CD1c-positive myeloid dendritic cell (primary cell): Measurements from ENCODE around the gene UQCRC1.
"Not testable (repeated sequence)": the region's sequence is repeated elsewhere in the genome, so short reads cannot be mapped to it uniquely, and the experiment has no call there.

Experiments
- DNase-seq: peaks from one replicate; pipeline ENCODE4 v3.0.0-alpha.2; 2016; ENCODE audit errors: extremely low spot score

Gene UQCRC1

GRCh38 chr3:48555231-48555948 lies 54.1 kb downstream of the UQCRC1 start:
- DNase-seq = no peak

DNA sequence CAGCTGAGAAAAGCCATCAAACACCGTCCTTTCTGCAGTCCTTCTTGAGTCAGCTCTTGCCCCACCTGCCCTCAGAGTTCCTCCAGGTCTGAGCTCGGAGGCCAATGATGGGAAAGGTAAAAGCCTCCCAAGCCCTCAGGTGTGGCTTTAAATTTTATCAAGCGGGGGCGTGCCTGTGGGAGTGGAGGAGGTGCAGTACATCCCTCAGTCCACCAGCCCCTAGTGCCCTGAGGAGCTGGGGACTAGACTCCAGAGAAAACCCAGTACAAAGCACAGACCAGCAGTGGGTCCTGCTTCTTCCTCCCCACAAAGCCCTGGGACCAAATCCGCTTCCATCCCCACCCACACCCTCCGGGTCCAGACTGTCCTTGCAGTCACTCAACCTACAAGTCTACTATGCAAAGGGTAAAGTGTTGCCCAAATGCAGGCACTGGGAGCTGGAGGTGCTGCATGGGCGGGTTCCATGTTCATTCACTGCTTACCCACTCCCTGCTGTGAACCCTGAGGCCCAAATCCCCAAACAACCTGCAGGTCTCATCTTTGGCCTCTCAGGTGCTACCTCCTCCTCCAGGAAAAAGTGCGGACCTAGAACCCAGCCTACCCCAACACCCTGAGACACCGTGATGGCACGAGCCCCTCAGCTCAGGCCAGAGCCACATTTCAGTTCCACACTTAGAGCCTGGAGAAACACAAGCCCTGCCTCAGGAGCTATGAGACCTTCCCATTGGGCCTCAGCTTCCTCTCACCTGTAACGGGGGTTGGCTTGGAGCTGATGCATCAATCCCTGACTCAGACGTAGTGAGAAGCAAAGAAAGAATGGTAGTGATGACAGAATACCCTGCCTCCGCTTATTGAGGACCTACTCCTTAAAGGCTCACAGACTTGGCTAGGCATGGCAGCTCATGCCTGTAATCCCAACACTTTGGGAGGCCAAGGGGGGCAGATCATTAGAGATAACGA lies 55.3 kb downstream of the UQCRC1 start:
- no peak for DNase-seq

- DNase-seq = no peak
Measured at GRCh38 chr3:48553361-48553760, 56.1 kb downstream of the UQCRC1 start.

DNA sequence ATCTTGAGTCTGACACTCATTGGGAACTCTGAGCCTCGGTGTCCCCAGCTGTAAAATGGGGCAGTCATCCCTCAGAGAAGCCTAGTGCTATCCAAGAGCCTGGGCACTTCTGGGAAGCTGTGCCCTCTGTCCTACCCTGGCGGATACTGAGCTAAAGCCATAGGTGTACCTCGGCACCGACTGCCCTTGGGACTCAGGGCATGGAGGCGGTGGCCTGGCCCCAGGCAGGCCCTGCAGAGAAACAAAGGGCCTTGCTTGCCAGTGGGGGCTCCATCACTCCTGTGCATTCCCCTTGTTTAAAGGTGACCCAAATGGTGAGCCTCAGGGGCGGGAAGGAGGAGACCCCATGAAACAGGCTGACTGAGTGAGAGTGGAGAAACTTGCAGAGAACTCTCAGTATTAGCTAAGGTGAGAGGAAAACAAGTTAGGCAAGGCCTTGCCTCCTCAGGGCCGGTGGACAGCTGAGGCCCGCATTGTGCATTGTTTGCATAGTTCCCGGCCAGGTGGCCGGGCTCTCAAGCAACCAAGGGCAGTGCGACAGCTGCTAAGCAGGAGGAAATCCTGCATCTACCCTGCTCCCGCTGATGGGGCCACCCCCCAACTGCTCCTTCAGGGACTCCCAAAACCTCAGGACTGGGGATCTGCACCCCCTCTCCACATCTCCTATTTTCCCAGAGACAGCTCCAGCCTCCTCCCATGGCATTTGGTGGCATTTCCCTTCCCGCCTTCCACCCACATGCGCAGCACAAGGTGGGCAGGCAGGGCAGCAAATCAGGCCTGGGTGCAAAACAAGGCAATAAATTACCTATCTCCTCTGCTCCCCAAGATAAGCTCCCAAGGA lies 57.1 kb downstream of the UQCRC1 start:
- DNase-seq = no peak

GRCh38 chr3:48551651-48552050 lies 57.8 kb downstream of the UQCRC1 start:
- not testable (repeated sequence) for DNase-seq
